Chondrocyte (in vitro differentiated cells): ENCODE results near the gene ESYT1. TPM values are rescaled to one million over a fixed set of nuclear protein-coding genes. Genes with fewer than 3 reads are reported as not detected.

Source experiments
- DNase-seq: peaks from one replicate; pipeline ENCODE4 v3.0.0; 2021; ENCODE audit warnings: mixed read lengths, low spot score
- H3K27ac Mint-ChIP-seq: one replicate; pipeline ENCODE4 v1.8.0; 2021; ENCODE audit warnings: mild to moderate bottlenecking, moderate library complexity, mixed read lengths; ENCODE audit not compliant: unreplicated experiment
- H3K27me3 Mint-ChIP-seq: 2 replicates; pipeline ENCODE4 v1.8.0; 2021; ENCODE audit warnings: low read depth, mixed read lengths
- H3K36me3 Mint-ChIP-seq: 2 replicates; pipeline ENCODE4 v1.8.0; 2021; ENCODE audit warnings: low read depth, mixed read lengths
- H3K4me1 Mint-ChIP-seq: 2 replicates; pipeline ENCODE4 v1.8.0; 2021; ENCODE audit warnings: low read depth, mild to moderate bottlenecking, mixed read lengths
- H3K4me3 Mint-ChIP-seq: one replicate; pipeline ENCODE4 v1.8.0; 2021; ENCODE audit warnings: mild to moderate bottlenecking, moderate library complexity, mixed read lengths; ENCODE audit not compliant: unreplicated experiment
- H3K9me3 Mint-ChIP-seq: 2 replicates; pipeline ENCODE4 v1.8.0; 2021; ENCODE audit warnings: low read depth, mixed read lengths
- CTCF ChIP-seq: fragments of 200-600 bp; sonication (generic); IDR thresholded peaks from 2 replicates; pipeline ENCODE4 v1.5.0; 2021; ENCODE audit warnings: antibody characterized with exemption, mild to moderate bottlenecking, moderate library complexity
- total RNA-seq: library from RNA; stranded (reverse); gene quantifications from 3 replicates; pipeline ENCODE4 v1.2.1, GENCODE V29; 2021

The ESYT1 gene
- total RNA-seq, 1 donor from 2014 or later = 155 TPM

- no peaks in the 10 kb centered on the region for H3K27me3 Mint-ChIP-seq
- no peaks in the 10 kb centered on the region for H3K9me3 Mint-ChIP-seq
- no peak for DNase-seq
- H3K36me3 Mint-ChIP-seq = peaks cover 9% of the 10 kb centered on the region
- H3K4me3 Mint-ChIP-seq = peak overlapping the region; percentile 89
- TF ChIP-seq CTCF = no peak
- H3K27ac Mint-ChIP-seq = peak overlapping the region; percentile 100
- H3K4me1 Mint-ChIP-seq = peaks cover 33% of the 10 kb centered on the region
Observed at GRCh38 chr12:56118688-56119357, 9.2 kb upstream of the ESYT1 start.

GRCh38 chr12:56119361-56119796, 8.7 kb upstream of the ESYT1 start:
- Mint-ChIP-seq H3K4me1 (peaks cover 33% of the 10 kb centered on the region), H3K27ac (peak overlapping the region; percentile 100), H3K9me3 (no peaks in the 10 kb centered on the region), H3K36me3 (peaks cover 9% of the 10 kb centered on the region), H3K4me3 (peak overlapping the region; percentile 89), H3K27me3 (no peaks in the 10 kb centered on the region)
- peak; percentile 86 for TF ChIP-seq CTCF
- no peak for DNase-seq

- DNase-seq = no peak
- no peaks in the 10 kb centered on the region for H3K27me3 Mint-ChIP-seq
- TF ChIP-seq CTCF = no peak
- peaks cover 9% of the 10 kb centered on the region for H3K36me3 Mint-ChIP-seq
- H3K9me3 Mint-ChIP-seq = no peaks in the 10 kb centered on the region
- H3K4me1 Mint-ChIP-seq = peaks cover 31% of the 10 kb centered on the region
- H3K4me3 Mint-ChIP-seq = no peak overlapping the region
- H3K27ac Mint-ChIP-seq = peak overlapping the region; percentile 100
Observed at GRCh38 chr12:56120158-56120846, 7.8 kb upstream of the ESYT1 start.

- Mint-ChIP-seq H3K27me3 (no peaks in the 10 kb centered on the region), H3K4me3 (no peak overlapping the region), H3K4me1 (peaks cover 30% of the 10 kb centered on the region), H3K36me3 (peaks cover 9% of the 10 kb centered on the region), H3K27ac (no peak overlapping the region), H3K9me3 (no peaks in the 10 kb centered on the region)
- DNase-seq = no peak
- TF ChIP-seq CTCF = no peak
Observed at GRCh38 chr12:56121204-56121870, 6.7 kb upstream of the ESYT1 start.

GRCh38 chr12:56122637-56123036, 5.4 kb upstream of the ESYT1 start:
- Mint-ChIP-seq H3K36me3 (peaks cover 7% of the 10 kb centered on the region), H3K27me3 (no peaks in the 10 kb centered on the region), H3K9me3 (no peaks in the 10 kb centered on the region), H3K4me3 (no peak overlapping the region), H3K4me1 (peaks cover 43% of the 10 kb centered on the region), H3K27ac (no peak overlapping the region)
- no peak for DNase-seq
- no peak for TF ChIP-seq CTCF
